Stimulated activated CD4-positive, alpha-beta T cell treated with anti-CD3 and anti-CD28 coated beads, Interleukin-2, amount 100 ng/mL, for 48 hours (primary cell): Measurements from ENCODE around the gene VMP1.
A peak's percentile ranks its signal among the peaks of the same experiment; 100 is the strongest.
"Not testable (repeated sequence)": the region's sequence is repeated elsewhere in the genome, so short reads cannot be mapped to it uniquely, and the experiment has no call there.

ENCODE experiments used
- DNase-seq, 2 donors: peaks; one replicate each; pipeline ENCODE4 v3.0.0-alpha.2; 2020

VMP1 gene

DNA sequence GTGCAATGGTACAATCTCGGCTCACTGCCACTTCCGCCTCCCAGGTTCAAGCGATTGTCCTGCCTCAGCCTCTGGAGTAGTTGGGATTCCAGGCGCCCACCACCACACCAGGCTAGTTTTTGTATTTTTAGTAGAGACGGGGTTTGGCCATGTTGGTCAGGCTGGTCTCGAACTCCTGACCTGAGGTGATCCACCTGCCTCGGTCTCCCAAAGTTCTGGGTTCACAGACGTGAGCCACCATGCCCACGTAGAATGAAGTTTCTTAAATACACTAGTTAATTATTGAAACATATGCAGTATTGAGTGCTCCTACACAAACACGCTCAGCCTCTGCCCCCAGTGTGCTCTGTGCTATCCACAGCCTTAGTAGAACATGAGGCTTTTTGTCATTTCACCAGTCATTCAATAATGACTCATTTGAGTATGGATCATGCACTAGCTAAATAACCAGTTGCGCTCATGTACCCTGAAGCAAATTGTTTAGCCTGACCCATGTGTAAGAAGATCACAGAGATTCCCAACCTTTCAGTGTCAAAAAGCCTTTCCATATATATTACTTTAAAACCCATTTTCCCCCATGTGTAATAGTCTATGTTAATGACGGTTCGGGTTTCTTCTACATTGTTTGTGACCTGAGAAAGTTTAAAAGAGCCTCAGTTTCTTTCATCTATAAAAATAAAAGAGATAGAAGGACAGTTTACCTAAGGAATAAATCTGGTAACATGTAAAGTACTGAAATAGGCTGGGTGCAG, 135.6 kb downstream of the VMP1 start:
- DNase-seq, result peak; percentile 68 to 72

GRCh38 chr17:59844884-59845594, 137.6 kb downstream of the VMP1 start:
- no peak for DNase-seq

DNA sequence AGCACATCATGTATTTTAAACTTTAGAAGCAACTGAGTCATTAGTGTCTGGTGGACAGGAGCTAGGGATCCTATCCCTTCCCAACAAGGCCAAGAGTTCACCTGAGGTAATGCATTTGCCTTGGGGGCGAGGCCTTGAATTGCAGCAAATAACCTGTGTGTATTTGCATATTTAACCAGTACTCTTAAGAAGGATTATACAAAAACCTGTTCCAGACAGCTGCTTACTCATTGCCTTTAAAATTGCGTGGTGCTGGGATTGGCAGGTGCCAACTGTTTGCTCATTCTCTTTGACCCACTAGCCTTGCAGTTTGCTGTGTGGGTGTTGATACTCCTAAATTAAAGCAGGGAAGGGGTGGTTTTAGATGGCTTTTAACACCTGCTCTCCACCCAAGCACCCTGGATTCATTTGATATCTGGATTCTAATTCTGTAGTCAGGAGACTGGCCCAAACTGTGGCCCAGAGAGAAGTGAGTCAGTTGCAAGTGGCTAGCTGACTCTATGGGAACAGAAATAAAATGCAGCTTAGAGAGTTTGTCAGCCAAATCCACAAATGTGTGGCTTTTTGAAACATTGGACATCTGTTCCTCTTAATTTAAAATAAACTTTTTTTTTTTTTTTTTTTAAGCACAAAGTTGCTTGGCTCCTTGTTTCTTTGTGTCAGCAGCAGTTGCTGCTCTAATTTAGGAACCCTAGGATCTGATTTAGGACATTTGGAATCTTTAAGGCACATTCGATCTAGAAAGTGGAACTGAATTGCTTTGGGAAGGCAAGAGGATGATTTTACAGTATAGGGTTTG, 138.3 kb downstream of the VMP1 start:
- no peak for DNase-seq

DNA sequence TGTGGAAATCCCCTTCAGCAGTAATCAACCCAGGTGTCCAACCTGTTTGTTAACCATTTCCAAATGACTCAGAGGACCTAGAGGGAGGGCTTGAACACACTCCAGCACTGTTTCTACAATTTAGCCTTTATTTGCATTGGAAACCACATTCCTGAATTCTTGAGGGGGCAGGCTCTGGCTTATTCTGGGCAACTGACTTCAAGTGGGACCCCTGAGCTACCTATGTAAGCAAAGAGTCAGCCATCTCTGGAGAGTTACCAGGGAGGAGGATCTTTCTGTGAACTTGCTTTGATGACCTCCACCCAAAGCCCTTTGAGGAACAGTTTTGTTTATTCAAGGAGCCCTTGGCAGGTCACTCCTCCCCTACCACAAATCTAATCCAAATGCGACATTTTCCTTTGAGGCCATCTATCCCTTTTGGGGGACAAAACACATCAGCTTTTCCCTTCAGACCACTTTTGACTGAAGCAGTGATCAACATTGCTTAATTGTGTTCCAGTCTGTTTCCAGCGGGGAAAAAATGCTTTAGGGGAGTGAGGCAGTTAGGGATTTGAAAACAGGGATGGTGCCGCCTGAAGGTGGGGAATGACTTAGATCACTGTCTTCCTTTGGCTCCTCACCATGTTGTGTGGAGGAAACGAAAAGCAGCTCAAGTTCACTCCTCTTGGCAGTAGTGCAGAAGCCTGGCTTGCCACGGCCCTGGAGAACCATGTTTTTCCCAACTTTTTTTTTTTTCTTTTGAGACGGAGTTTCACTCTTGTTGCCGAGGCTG, 139.1 kb downstream of the VMP1 start:
- no peak for DNase-seq

DNA sequence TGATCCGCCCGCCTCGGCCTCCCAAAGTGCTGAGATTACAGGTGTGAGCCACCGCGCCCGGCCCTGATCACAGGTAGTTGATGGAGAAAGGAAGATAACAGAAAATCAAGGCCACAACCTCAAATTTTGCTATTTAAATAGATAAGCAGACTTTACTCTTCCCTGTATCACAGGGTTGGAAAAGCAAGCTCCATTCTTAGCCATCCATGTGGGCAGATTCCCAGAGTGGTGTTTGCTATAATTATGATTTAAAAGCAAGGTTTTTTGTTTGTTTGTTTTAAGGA, 140.9 kb downstream of the VMP1 start:
- DNase-seq, result no peak

DNA sequence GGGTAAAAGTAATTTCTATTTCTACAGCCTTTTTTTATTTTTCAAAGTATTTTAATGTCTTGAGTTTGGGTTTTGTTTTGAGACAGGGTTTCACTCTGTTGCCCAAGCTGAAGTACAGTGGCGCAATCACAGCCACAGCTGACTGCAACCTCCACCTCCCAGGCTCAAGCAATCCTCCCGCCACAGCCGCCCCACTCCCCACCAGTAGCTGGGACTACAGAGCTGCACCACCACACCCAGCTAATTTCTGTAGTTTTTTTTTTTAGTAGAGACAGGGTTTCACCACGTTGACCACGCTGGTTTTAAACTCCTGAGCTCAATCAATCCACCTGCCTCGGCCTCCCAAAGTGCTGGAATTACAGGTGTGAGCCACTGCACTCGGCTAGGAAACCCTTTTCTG, 141.3 kb downstream of the VMP1 start:
- no peak for DNase-seq

DNA sequence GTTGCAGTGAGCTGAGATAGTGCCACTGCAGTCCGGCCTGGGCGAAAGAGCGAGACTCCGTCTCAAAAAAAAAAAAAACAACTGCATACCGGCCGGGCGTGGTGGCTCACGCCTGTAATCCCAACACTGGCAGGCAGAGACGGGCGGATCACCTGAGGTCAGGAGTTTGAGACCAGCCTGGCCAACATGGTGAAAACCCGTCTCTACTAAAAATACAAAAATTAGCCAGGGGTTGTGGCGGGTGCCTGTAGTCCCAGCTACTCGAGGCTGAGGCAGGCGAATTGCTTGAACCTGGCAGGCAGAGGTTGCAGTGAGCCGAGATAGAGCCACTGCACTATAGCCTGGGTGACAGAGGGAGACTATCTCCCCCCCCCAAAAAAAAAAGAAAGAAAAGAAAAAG, 142.9 kb downstream of the VMP1 start:
- DNase-seq, result not testable (repeated sequence)

- no peak for DNase-seq
Measured at GRCh38 chr17:59851439-59852375, 144.3 kb downstream of the VMP1 start.

DNA sequence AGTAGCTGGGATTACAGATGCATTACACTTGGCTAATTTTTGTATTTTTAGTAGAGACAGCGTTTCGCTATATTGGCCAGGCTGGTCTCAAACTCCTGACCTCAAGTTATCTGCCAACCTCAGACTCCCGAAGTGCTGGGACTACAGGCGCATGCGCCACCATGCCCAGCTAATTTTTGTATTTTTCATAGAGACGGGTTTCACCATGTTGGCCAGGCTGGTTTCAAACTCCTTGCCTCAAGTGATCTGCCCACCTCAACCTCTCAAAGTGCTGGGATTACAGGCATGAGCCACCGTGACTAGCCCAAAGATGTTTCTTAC, 145.4 kb downstream of the VMP1 start:
- DNase-seq, result not testable (repeated sequence)

GRCh38 chr17:59853168-59853918, 145.9 kb downstream of the VMP1 start:
- DNase-seq, result no peak

GRCh38 chr17:59853919-59854729, 146.7 kb downstream of the VMP1 start:
- DNase-seq, result not testable (repeated sequence)

DNA sequence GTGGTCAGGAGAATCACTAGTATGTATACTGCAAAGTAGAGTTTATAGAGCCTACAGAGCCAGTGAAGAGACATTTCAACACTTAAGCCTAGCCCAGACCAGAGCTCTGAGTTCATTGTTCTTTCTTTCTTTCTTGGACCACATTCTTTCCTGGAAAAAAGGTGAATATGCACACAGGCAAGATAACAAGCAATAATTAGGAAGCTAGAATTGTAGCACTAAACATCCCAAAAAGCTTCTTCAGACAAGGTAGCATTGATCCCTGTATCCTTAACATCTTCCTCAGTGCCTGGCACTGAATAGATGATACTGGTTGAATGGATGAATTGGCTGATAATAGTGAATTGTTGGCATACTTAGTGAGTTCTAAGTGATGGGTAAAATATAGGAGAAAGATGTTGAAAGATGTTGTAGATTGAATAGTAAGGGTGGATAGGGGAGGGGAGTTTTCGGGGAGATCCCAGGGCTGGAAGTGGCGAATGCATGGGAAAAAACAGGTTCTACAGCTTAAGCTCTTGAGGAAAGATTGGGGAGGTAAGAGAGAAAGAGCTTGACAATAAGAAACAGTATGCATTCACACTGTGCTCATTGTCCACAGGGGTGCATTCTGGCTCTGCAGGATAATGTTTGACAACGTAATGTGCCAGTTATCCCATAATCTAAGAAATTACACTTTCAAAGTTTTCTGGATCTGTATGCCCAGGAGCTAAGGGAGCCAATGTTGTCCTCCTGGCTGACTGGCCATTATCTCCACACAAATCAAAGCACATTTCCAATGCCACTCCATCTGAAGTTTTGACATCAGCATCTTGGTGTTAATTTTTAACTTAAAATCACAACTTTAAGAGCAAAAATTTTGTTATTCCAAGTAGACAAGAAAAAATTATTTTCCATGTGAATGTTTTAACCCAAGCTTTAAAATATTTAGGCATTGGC, 149.7 kb downstream of the VMP1 start:
- DNase-seq, result no peak

GRCh38 chr17:59858167-59858816, 150.8 kb downstream of the VMP1 start:
- no peak for DNase-seq

GRCh38 chr17:59858932-59859331, 151.5 kb downstream of the VMP1 start:
- no peak for DNase-seq

DNA sequence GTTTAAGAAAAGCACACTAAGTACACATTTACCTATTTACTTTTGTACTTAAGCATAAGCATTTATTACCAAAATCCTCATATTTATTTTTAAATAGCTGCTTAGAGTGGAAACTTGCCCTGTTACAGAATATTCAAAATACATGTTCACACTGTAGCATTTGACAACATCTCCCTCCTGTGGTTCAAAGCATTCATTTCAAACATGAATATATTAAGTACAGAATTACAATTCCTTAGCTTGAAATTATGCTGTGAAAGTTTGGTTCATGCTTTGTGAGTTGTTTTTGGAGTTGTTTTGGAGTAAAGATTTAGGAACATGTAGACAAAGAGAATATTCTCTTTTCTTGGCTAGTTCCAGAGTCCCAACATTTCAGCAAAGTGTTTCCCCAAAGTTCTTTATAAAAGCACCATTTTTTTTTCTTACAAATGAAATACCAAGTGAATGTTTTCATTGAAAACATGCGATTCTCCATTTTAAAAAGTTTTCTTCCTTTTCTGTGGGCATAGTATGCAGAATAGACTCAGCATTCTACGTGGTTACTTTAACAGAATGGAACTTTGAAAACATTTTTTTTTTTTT, 152.1 kb downstream of the VMP1 start:
- DNase-seq, result no peak

DNA sequence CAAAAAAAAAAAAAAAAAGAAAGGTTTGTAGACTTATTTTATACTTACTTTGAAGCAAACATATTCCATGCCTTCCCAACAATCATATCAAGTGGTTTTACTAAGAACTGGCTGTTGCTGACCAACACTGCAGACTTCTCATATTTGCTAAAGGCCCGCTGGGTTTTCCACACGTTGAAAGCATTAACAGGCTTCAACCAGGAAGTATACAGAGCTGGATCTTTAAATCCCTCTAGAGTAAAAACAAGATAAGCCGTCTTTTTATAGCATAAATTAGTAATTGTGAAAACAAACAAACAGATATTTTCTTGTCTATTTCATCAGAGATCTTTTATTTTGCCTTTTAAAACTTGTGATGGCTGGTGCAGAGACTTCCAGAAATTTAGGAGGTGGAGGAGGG, 156.2 kb downstream of the VMP1 start:
- no peak for DNase-seq

DNA sequence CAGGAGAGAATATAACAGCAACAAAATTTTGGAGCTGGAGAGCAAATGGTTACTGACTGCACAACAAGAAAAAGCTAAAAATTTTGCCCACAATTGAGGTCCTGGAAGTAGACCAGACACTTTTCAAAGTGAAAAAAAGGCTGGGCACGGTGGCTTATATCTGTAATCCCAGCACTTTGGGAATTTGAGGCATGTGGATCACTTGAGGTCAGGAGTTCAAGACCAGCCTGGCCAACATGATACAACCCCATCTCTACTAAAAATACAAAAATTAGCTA, 162.4 kb downstream of the VMP1 start:
- no peak for DNase-seq

GRCh38 chr17:59870482-59870881, 163.0 kb downstream of the VMP1 start:
- DNase-seq, result no peak

- DNase-seq, result no peak
Measured at GRCh38 chr17:59872351-59872750, 164.9 kb downstream of the VMP1 start.
